Stimulated activated CD4-positive, alpha-beta T cell treated with anti-CD3 and anti-CD28 coated beads, Interleukin-15, amount 100 ng/mL, for 1 hour (primary cell): ENCODE measurements around the gene DOCK2.
"Not testable (repeated sequence)": the region's sequence is repeated elsewhere in the genome, so short reads cannot be mapped to it uniquely, and the experiment has no call there.

ENCODE experiments used
- DNase-seq, 2 donors: peaks; one replicate each; pipeline ENCODE4 v3.0.0-alpha.2; 2020; ENCODE audit warnings: low read depth in 1 of 2, low spot score in 1 of 2

DOCK2 gene

GRCh38 chr5:169637085-169637548, at the start of gene DOCK2:
DOCK2 (plus strand) TSS chr5:169637275; CDS start chr5:169637327, 52 bp downstream.
- peak; percentile 37 to 46 for DNase-seq

GRCh38 chr5:169590602-169591001, 46.5 kb upstream of the DOCK2 start:
- DNase-seq, result no peak

GRCh38 chr5:169591636-169592035, 45.4 kb upstream of the DOCK2 start:
- no peak for DNase-seq

GRCh38 chr5:169592937-169593650, 44.0 kb upstream of the DOCK2 start:
- no peak for DNase-seq

- DNase-seq, result no peak
Measured at GRCh38 chr5:169595172-169595820, 41.8 kb upstream of the DOCK2 start.

GRCh38 chr5:169599451-169599850, 37.6 kb upstream of the DOCK2 start:
- DNase-seq, result no peak

- DNase-seq, result no peak
Measured at GRCh38 chr5:169602535-169602934, 34.5 kb upstream of the DOCK2 start.

GRCh38 chr5:169606279-169606678, 30.8 kb upstream of the DOCK2 start:
- DNase-seq, result no peak

- no peak for DNase-seq
Measured at GRCh38 chr5:169607882-169608281, 29.2 kb upstream of the DOCK2 start.

- DNase-seq, result no peak
Measured at GRCh38 chr5:169609716-169610115, 27.4 kb upstream of the DOCK2 start.

GRCh38 chr5:169610606-169611005, 26.5 kb upstream of the DOCK2 start:
- DNase-seq, result no peak

- no peak for DNase-seq
Measured at GRCh38 chr5:169615561-169615960, 21.5 kb upstream of the DOCK2 start.

- not testable (repeated sequence) for DNase-seq
Measured at GRCh38 chr5:169624307-169624706, 12.8 kb upstream of the DOCK2 start.

GRCh38 chr5:169626779-169627178, 10.3 kb upstream of the DOCK2 start:
- no peak for DNase-seq

- DNase-seq, result no peak
Measured at GRCh38 chr5:169627551-169627950, 9.5 kb upstream of the DOCK2 start.

- DNase-seq, result no peak
Measured at GRCh38 chr5:169628892-169629291, 8.2 kb upstream of the DOCK2 start.

GRCh38 chr5:169629847-169630548, 7.1 kb upstream of the DOCK2 start:
- DNase-seq, result no peak

GRCh38 chr5:169631360-169631759, 5.7 kb upstream of the DOCK2 start:
- no peak for DNase-seq

- DNase-seq, result no peak
Measured at GRCh38 chr5:169632946-169633345, 4.1 kb upstream of the DOCK2 start.

- DNase-seq, result no peak
Measured at GRCh38 chr5:169634606-169635005, 2.5 kb upstream of the DOCK2 start.

- no peak for DNase-seq
Measured at GRCh38 chr5:169635936-169636335, 1.1 kb upstream of the DOCK2 start.

- DNase-seq, result no peak
Measured at GRCh38 chr5:169636477-169637084, 494 bp upstream of the DOCK2 start.
